Measurements from ENCODE around the gene IFNAR1. TPM values are rescaled to one million over a fixed set of nuclear protein-coding genes. Genes with fewer than 3 reads are reported as not detected.

The IFNAR1 gene
- total and polyA plus RNA-seq, 9 donors: 20.6 to 47.9 (median 31.2) TPM

DNA sequence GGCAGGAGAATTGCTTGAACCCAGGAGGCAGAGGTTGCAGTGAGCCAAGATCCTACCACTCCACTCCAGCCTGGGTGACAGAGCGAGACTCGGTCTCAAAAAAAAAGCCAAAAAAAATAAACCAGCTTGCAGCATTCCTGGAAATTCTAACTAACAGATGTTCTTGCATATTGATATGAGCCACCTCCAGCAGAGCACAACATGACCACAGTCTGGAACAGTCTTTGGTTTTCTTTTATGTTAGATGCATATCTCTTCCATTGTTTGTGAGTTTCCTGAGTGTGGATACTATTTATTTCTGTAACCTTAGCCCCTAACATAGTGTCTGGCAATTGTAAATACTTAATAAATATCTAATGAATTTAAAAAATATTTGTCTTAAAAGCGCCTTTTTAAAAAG is 23.9 kb downstream of the IFNAR1 start:
- no peaks in the 10 kb centered on the region for H3K36me3 ChIP-seq
- no peaks in the 10 kb centered on the region for H3K4me1 ChIP-seq (ENCODE audit: insufficient read depth)
- TF ChIP-seq EP300 (IDR thresholded peaks at IDR 0.05) (no peak), POLR2A (IDR thresholded peaks at IDR 0.05) (no peak)
- TF ChIP-seq, protein P1, sequence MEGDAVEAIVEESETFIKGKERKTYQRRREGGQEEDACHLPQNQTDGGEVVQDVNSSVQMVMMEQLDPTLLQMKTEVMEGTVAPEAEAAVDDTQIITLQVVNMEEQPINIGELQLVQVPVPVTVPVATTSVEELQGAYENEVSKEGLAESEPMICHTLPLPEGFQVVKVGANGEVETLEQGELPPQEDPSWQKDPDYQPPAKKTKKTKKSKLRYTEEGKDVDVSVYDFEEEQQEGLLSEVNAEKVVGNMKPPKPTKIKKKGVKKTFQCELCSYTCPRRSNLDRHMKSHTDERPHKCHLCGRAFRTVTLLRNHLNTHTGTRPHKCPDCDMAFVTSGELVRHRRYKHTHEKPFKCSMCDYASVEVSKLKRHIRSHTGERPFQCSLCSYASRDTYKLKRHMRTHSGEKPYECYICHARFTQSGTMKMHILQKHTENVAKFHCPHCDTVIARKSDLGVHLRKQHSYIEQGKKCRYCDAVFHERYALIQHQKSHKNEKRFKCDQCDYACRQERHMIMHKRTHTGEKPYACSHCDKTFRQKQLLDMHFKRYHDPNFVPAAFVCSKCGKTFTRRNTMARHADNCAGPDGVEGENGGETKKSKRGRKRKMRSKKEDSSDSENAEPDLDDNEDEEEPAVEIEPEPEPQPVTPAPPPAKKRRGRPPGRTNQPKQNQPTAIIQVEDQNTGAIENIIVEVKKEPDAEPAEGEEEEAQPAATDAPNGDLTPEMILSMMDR (IDR thresholded peaks at IDR 0.05): no peak
- no peaks in the 10 kb centered on the region for H3K9me3 ChIP-seq
- no peak overlapping the region for H3K27ac ChIP-seq
- DNase-seq: no peak
- WGBS, 3 donors: 46 to 71% (median 65%) methylated on average over 3 of the region's 3 CpGs
- intact Hi-C loops (cut with DNase I): no loop called here
- no peaks in the 10 kb centered on the region for H3K27me3 ChIP-seq
- H3K4me3 ChIP-seq: no peak overlapping the region

DNA sequence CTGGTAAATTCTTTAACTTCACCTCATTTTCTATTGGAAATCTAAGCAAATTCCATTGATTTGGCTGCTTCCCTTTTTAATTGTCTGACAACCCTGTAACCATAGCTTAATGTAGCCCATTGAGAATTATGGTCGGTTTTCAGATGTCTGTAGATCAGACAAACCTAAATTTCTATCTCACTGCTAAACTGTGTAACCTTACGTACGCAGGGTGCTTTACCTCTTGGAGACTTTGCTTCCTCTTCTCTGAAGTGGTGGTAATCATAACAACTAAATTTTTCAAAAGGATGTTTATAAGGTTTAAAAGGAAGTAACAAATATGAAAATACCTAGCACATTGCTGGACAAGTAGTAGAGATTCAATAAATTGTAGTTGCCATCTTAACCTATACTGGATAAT is 25.9 kb downstream of the IFNAR1 start:
- H3K36me3 ChIP-seq: no peaks in the 10 kb centered on the region
- TF ChIP-seq POLR2A (IDR thresholded peaks at IDR 0.05) (no peak), EP300 (IDR thresholded peaks at IDR 0.05) (no peak)
- TF ChIP-seq, protein P1 (IDR thresholded peaks at IDR 0.05): no peak
- no peaks in the 10 kb centered on the region for H3K9me3 ChIP-seq
- WGBS, 3 donors: 97 to 99% (median 98%) methylated on average over 3 of the region's 3 CpGs
- intact Hi-C loops (cut with DNase I): no loop called here
- no peak for DNase-seq
- no peak overlapping the region for H3K4me3 ChIP-seq
- no peak overlapping the region for H3K27ac ChIP-seq
- H3K27me3 ChIP-seq: no peaks in the 10 kb centered on the region
- H3K4me1 ChIP-seq (ENCODE audit: insufficient read depth): no peaks in the 10 kb centered on the region

DNA sequence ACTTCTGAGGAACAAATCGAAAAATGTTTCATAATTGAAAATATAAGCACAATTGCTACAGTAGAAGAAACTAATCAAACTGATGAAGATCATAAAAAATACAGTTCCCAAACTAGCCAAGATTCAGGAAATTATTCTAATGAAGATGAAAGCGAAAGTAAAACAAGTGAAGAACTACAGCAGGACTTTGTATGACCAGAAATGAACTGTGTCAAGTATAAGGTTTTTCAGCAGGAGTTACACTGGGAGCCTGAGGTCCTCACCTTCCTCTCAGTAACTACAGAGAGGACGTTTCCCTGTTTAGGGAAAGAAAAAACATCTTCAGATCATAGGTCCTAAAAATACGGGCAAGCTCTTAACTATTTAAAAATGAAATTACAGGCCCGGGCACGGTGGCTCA is 30.6 kb downstream of the IFNAR1 start:
- no peak for DNase-seq
- Histone ChIP-seq H3K4me3 (no peak overlapping the region), H3K27me3 (no peaks in the 10 kb centered on the region), H3K9me3 (no peaks in the 10 kb centered on the region), H3K36me3 (no peaks in the 10 kb centered on the region), H3K27ac (no peak overlapping the region), H3K4me1 (ENCODE audit: insufficient read depth) (no peaks in the 10 kb centered on the region)
- WGBS, 3 donors: 67 to 80% (median 68%) methylated on average over 6 of the region's 6 CpGs
- intact Hi-C loops (cut with DNase I): no loop called here
- TF ChIP-seq EP300 (IDR thresholded peaks at IDR 0.05): no peak
- TF ChIP-seq, protein P1 (IDR thresholded peaks at IDR 0.05): no peak
- no peak for TF ChIP-seq POLR2A (IDR thresholded peaks at IDR 0.05)

DNA sequence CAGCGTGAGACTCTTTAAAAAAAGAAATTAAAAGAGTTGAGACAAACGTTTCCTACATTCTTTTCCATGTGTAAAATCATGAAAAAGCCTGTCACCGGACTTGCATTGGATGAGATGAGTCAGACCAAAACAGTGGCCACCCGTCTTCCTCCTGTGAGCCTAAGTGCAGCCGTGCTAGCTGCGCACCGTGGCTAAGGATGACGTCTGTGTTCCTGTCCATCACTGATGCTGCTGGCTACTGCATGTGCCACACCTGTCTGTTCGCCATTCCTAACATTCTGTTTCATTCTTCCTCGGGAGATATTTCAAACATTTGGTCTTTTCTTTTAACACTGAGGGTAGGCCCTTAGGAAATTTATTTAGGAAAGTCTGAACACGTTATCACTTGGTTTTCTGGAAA is 31.2 kb downstream of the IFNAR1 start:
- H3K36me3 ChIP-seq: no peaks in the 10 kb centered on the region
- peaks cover 1% of the 10 kb centered on the region for H3K4me1 ChIP-seq (ENCODE audit: insufficient read depth)
- no peak overlapping the region for H3K27ac ChIP-seq
- no peaks in the 10 kb centered on the region for H3K9me3 ChIP-seq
- DNase-seq: no peak
- WGBS, 3 donors: 85 to 86% (median 85%) methylated on average over 11 of the region's 11 CpGs
- no peak overlapping the region for H3K4me3 ChIP-seq
- no peak for TF ChIP-seq POLR2A (IDR thresholded peaks at IDR 0.05)
- no peak for TF ChIP-seq EP300 (IDR thresholded peaks at IDR 0.05)
- TF ChIP-seq, protein P1 (IDR thresholded peaks at IDR 0.05): no peak
- intact Hi-C loops (cut with DNase I): no loop called here
- no peaks in the 10 kb centered on the region for H3K27me3 ChIP-seq

DNA sequence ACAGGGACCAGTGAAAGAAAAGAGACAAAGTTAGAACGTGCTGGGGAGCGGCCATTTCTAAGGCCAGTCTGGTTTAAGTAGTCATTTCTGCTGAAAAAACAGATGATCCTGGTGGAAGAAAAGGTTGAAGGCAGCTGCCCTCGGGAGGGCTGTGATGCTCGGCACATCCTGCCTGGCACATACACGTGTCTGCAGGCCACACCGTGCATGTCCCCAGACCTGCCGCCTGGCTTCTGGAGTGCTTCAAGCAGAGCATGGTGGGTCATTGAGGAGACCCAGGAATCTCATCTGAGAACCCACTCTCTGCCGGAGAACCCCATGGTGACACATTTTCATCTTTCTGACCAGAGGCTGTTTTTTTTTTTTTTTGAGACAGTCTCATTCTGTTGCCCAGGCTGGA is 32.4 kb downstream of the IFNAR1 start:
- 83 to 88% (median 87%) methylated on average over 8 of the region's 8 CpGs for WGBS, 3 donors
- Histone ChIP-seq H3K36me3 (no peaks in the 10 kb centered on the region), H3K4me1 (ENCODE audit: insufficient read depth) (peaks cover 4% of the 10 kb centered on the region), H3K27me3 (no peaks in the 10 kb centered on the region), H3K9me3 (no peaks in the 10 kb centered on the region), H3K27ac (no peak overlapping the region), H3K4me3 (no peak overlapping the region)
- TF ChIP-seq, protein P1 (IDR thresholded peaks at IDR 0.05): no peak
- TF ChIP-seq EP300 (IDR thresholded peaks at IDR 0.05): no peak
- no peak for TF ChIP-seq POLR2A (IDR thresholded peaks at IDR 0.05)
- no peak for DNase-seq
- intact Hi-C loops (cut with DNase I): no loop called here
